Measurements from ENCODE around the gene HOXA11. TPM values are rescaled to one million over a fixed set of nuclear protein-coding genes. Genes with fewer than 3 reads are reported as not detected.

The HOXA11 gene
- total and polyA plus RNA-seq, 8 donors = 5.2 TPM; not detected in 7

DNA sequence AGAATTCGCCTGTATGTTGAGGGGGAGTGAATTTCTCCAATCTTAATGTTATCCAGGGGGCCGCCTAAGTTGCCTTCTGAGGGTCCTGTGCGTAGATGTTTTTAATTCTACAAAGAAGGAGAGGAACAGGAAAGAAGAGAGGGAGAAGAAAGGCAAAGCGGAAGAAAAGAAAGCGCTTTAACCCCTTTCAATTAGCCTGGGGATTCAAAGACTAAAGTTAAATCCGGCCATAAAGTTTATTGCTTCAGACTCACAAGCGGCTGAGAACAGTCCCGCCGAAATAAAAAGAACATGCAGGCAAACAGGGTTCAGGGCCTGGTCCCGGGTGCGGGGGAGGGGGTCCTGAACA, 46.1 kb downstream of the HOXA11 start:
- peak overlapping the region; percentile 38 to 67 (median 56) for H3K4me3 ChIP-seq
- intact Hi-C loops (cut with DNase I; ENCODE audit: low total_unique reads) = no loop called here
- no peak for DNase-seq
- H3K27me3 ChIP-seq = peaks cover 0 to 92% (median 55%) of the 10 kb centered on the region in 3 donors
- 50 to 81% (median 71%) methylated on average over 11 of the region's 11 CpGs for WGBS, 5 donors
- H3K36me3 ChIP-seq = peaks cover 0 to 5% (median 0%) of the 10 kb centered on the region in 4 donors
- TF ChIP-seq EP300 (IDR thresholded peaks at IDR 0.05) (no peak), POLR2A (IDR thresholded peaks at IDR 0.05) (no peak), POLR2AphosphoS5 (IDR thresholded peaks at IDR 0.05) (no peak)
- TF ChIP-seq, protein P1, sequence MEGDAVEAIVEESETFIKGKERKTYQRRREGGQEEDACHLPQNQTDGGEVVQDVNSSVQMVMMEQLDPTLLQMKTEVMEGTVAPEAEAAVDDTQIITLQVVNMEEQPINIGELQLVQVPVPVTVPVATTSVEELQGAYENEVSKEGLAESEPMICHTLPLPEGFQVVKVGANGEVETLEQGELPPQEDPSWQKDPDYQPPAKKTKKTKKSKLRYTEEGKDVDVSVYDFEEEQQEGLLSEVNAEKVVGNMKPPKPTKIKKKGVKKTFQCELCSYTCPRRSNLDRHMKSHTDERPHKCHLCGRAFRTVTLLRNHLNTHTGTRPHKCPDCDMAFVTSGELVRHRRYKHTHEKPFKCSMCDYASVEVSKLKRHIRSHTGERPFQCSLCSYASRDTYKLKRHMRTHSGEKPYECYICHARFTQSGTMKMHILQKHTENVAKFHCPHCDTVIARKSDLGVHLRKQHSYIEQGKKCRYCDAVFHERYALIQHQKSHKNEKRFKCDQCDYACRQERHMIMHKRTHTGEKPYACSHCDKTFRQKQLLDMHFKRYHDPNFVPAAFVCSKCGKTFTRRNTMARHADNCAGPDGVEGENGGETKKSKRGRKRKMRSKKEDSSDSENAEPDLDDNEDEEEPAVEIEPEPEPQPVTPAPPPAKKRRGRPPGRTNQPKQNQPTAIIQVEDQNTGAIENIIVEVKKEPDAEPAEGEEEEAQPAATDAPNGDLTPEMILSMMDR (IDR thresholded peaks at IDR 0.05) = no peak
- H3K4me1 ChIP-seq = peaks cover 0 to 52% (median 28%) of the 10 kb centered on the region in 4 donors
- H3K27ac ChIP-seq = peak overlapping the region; percentile 57 to 99 (median 94)
- peaks cover 0 to 4% (median 0%) of the 10 kb centered on the region in 4 donors for H3K9me3 ChIP-seq

DNA sequence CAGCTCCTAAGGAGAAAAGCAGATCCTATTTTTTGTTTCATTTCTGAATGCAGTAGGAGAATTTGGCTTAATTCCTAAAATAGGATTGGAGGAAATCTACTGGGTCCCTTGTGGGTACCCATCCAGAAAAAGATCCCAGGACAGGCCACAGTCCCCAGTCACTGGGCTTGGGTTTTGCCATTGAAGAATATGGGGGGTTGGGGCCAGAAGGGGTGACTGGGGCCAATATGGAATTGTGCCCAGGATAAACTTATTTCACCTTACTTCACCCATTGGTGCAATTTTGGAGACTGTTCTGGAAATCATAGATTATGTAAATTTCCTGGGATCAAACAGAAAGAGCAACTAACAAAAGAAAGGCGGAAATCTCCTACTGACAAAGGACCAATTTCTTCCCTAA, 46.6 kb downstream of the HOXA11 start:
- Histone ChIP-seq H3K36me3 (peaks cover 0 to 5% (median 0%) of the 10 kb centered on the region in 4 donors), H3K4me1 (peaks cover 0 to 54% (median 28%) of the 10 kb centered on the region in 4 donors), H3K9me3 (no peaks in the 10 kb centered on the region), H3K4me3 (peak overlapping the region in 3 of 4 donors; percentile 46 to 67 (median 65)), H3K27ac (peak overlapping the region in 4 of 5 donors; percentile 93 to 99 (median 95)), H3K27me3 (peaks cover 0 to 92% (median 54%) of the 10 kb centered on the region in 3 donors)
- TF ChIP-seq, protein P1 (IDR thresholded peaks at IDR 0.05) = no peak
- no peak for TF ChIP-seq EP300 (IDR thresholded peaks at IDR 0.05)
- TF ChIP-seq POLR2A (IDR thresholded peaks at IDR 0.05) = no peak
- no peak for TF ChIP-seq POLR2AphosphoS5 (IDR thresholded peaks at IDR 0.05)
- 59 to 84% (median 69%) methylated on average over 1 of the region's 1 CpG for WGBS, 5 donors
- intact Hi-C loops (cut with DNase I; ENCODE audit: low total_unique reads) = no loop called here
- no peak for DNase-seq

DNA sequence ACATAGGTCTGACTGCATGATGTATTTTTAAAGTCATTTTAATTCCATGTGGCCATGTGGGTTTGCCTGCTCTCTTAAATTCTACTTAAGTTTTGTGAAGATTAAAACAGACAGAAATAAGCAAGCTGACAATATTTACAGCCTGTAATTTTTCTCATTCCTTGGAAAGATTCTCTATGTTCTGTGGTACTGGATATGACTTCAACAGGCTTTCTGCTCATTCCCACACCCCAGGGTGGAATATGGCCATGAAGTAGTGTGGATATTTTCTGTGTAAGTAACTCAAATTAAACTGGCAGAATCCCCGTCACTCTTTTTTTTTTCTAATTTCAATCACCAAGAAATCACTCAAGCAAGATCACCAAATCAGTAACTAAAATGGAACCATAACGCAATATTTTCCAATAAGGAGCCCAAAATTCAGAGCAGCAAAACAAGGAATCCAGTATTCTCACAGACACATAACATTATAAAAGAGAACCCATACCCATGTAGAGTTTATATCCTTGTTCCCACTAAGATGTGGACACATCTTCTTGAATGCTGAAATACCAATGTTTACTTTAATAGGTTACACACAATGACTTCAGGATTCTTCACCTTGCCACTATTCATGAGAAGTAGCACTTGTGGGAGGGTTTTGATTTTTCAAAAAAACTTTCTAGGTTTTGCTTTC, 47.3 kb downstream of the HOXA11 start:
- 59 to 88% (median 76%) methylated on average over 2 of the region's 2 CpGs for WGBS, 5 donors
- H3K4me1 ChIP-seq = peaks cover 0 to 61% (median 31%) of the 10 kb centered on the region in 4 donors
- intact Hi-C loops (cut with DNase I; ENCODE audit: low total_unique reads) = no loop called here
- peak overlapping the region in 4 of 5 donors; percentile 93 to 99 (median 95) for H3K27ac ChIP-seq
- peaks cover 0 to 1% (median 0%) of the 10 kb centered on the region in 4 donors for H3K36me3 ChIP-seq
- H3K9me3 ChIP-seq = no peaks in the 10 kb centered on the region
- TF ChIP-seq POLR2A (IDR thresholded peaks at IDR 0.05) (no peak), POLR2AphosphoS5 (IDR thresholded peaks at IDR 0.05) (no peak), EP300 (IDR thresholded peaks at IDR 0.05) (no peak)
- TF ChIP-seq, protein P1 (IDR thresholded peaks at IDR 0.05) = no peak
- H3K4me3 ChIP-seq = no peak overlapping the region
- DNase-seq = no peak
- H3K27me3 ChIP-seq = peaks cover 0 to 92% (median 49%) of the 10 kb centered on the region in 3 donors

DNA sequence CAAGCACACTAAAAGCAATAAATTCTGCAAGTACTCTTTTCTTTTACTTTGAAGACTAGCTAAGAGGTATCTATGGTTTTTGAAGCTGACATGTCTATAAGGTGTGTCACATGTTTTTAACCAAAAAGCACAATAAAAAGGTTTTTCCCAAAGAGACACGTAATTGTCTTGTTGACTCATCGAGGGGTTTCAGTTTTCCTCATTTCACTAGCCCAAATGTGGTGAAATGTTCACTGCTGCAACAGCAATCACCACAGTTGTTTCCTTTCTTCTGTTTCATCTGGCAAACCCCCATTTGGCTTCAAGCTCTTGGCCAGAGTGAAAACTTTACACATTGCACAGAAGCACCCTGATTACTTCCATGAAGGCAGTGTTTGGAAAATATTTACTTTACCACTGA, 50.6 kb downstream of the HOXA11 start:
- peak; percentile 29 to 49 (median 46) for TF ChIP-seq POLR2AphosphoS5 (IDR thresholded peaks at IDR 0.05)
- TF ChIP-seq POLR2A (IDR thresholded peaks at IDR 0.05) = no peak
- 30 to 67% (median 48%) methylated on average over 2 of the region's 2 CpGs for WGBS, 5 donors
- H3K27ac ChIP-seq = peak overlapping the region in 4 of 5 donors; percentile 39 to 99 (median 95)
- intact Hi-C loops (cut with DNase I; ENCODE audit: low total_unique reads) = no loop called here
- H3K4me1 ChIP-seq = peaks cover 0 to 80% (median 38%) of the 10 kb centered on the region in 4 donors
- H3K27me3 ChIP-seq = peaks cover 0 to 99% (median 52%) of the 10 kb centered on the region in 3 donors
- H3K4me3 ChIP-seq = no peak overlapping the region
- H3K9me3 ChIP-seq = no peaks in the 10 kb centered on the region
- peak in 1 of 2 donors; percentile 82 for DNase-seq
- no peaks in the 10 kb centered on the region for H3K36me3 ChIP-seq
